Stimulated activated CD4-positive, alpha-beta T cell treated with anti-CD3 and anti-CD28 coated beads, Interleukin-15, amount 100 ng/mL, for 48 hours (primary cell): Measurements from ENCODE around the gene PAIP2B.
A peak's percentile ranks its signal among the peaks of the same experiment; 100 is the strongest.
"Not testable (repeated sequence)": the region's sequence is repeated elsewhere in the genome, so short reads cannot be mapped to it uniquely, and the experiment has no call there.

Source experiments
- DNase-seq, 2 donors: peaks; one replicate each; pipeline ENCODE4 v3.0.0-alpha.2; 2020; ENCODE audit warnings: low read depth in 2 of 2

The PAIP2B gene

GRCh38 chr2:71226965-71227560, at the start of gene PAIP2B:
PAIP2B (minus strand) TSS chr2:71227103; CDS start chr2:71202589, 24,514 bp downstream.
- DNase-seq: peak; percentile 96 to 98

GRCh38 chr2:71275939-71276310, 49.0 kb upstream of the PAIP2B start:
- DNase-seq: no peak

- DNase-seq: no peak
These were observed 42.7 kb upstream of the PAIP2B start for GRCh38 chr2:71269511-71270090.

GRCh38 chr2:71263386-71263785, 36.5 kb upstream of the PAIP2B start:
- no peak for DNase-seq

- DNase-seq: no peak
These were observed 34.6 kb upstream of the PAIP2B start for GRCh38 chr2:71261534-71261933.

- no peak for DNase-seq
These were observed 29.5 kb upstream of the PAIP2B start for GRCh38 chr2:71256421-71256820.

- DNase-seq: no peak
These were observed 27.9 kb upstream of the PAIP2B start for GRCh38 chr2:71254776-71255175.

GRCh38 chr2:71254078-71254477, 27.2 kb upstream of the PAIP2B start:
- DNase-seq: no peak

- no peak for DNase-seq
These were observed 26.6 kb upstream of the PAIP2B start for GRCh38 chr2:71253476-71253875.

- DNase-seq: no peak
These were observed 26.0 kb upstream of the PAIP2B start for GRCh38 chr2:71252862-71253261.

GRCh38 chr2:71250935-71251334, 24.0 kb upstream of the PAIP2B start:
- DNase-seq: no peak

- no peak for DNase-seq
These were observed 17.4 kb upstream of the PAIP2B start for GRCh38 chr2:71244302-71244660.

GRCh38 chr2:71243634-71244301, 16.9 kb upstream of the PAIP2B start:
- no peak for DNase-seq

- DNase-seq: no peak
These were observed 13.9 kb upstream of the PAIP2B start for GRCh38 chr2:71240794-71241193.

- no peak for DNase-seq
These were observed 11.2 kb upstream of the PAIP2B start for GRCh38 chr2:71238089-71238488.

GRCh38 chr2:71235930-71236587, 9.2 kb upstream of the PAIP2B start:
- DNase-seq: no peak

GRCh38 chr2:71233072-71233471, 6.2 kb upstream of the PAIP2B start:
- not testable (repeated sequence) for DNase-seq

- DNase-seq: no peak
These were observed 573 bp downstream of the PAIP2B start for GRCh38 chr2:71226096-71226964.

GRCh38 chr2:71224935-71225334, 2.0 kb downstream of the PAIP2B start:
- no peak for DNase-seq

- no peak for DNase-seq
These were observed 2.4 kb downstream of the PAIP2B start for GRCh38 chr2:71224457-71224856.

- DNase-seq: no peak
These were observed 3.1 kb downstream of the PAIP2B start for GRCh38 chr2:71223767-71224333.

GRCh38 chr2:71220743-71221142, 6.2 kb downstream of the PAIP2B start:
- DNase-seq: no peak
